HG02943 (cell line): Measurements from ENCODE around the gene IQCC.

Experiments used
- ATAC-seq: cut with Tn5 transposase; IDR thresholded peaks from one replicate; pipeline ENCODE4 v1.9.1; 2021; ENCODE audit warnings: mild to moderate bottlenecking, low read depth, moderate library complexity; ENCODE audit not compliant: unreplicated experiment

The IQCC gene

DNA sequence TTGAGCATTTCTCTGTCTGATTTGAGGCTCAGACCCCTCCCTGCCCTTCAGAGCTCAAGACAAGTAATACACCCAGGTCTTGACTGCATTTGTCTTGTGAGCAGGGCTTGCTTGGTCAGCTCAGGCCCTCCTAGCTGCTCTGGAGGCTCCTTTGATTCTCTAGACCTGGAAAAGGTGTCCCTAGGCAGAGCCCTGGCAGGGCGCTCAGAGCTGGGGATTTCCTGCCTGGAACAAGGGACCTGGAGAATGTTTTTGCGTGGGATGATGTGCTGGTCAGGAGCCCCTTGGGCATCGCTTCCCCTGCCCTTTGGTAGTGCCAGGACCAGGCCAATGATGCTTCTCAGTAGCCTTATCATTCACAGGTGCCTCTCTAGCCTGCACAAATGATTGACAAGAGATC lies 9.9 kb upstream of the IQCC start:
- ATAC-seq = no peak

DNA sequence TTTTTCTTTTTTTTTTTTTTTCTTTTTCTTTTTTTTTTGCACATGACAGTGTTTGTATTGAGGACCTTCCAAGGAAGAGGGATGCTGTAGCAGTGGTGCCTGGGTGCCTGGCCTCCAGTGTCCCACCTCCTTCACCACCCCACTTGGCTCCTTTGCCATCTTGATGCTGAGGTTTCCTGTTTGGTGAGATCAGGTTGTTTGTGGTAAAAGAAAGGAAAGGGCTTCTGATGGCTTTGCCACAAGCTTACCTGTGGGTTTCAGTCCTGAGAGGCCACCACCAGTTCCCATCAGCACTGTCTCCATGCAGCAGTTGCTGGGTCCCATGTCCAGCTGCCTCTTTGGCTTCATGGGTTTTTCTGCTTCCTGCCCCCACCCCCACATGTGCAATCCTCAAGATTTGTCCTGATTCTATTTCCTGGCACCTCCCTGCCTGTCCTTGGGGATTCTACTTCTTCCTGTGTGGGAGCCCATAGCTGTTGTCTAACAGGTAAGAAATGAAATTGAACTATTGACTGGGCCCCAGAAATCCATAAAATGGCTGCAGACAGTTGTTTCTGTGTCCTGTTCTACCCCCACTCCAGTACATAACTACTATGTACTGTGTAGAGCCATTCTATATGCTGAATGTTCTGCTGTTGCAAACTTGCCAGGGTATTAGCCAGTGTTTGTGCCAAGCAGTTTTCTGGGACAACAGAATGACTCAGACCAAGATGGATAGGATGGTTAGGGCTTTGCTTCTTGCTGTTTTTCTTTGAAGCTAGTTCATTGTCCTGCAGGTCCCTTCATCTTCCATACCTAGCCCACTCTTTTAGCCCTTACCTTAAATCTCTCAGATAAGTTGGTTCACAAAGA lies 9.3 kb upstream of the IQCC start:
- ATAC-seq = no peak

DNA sequence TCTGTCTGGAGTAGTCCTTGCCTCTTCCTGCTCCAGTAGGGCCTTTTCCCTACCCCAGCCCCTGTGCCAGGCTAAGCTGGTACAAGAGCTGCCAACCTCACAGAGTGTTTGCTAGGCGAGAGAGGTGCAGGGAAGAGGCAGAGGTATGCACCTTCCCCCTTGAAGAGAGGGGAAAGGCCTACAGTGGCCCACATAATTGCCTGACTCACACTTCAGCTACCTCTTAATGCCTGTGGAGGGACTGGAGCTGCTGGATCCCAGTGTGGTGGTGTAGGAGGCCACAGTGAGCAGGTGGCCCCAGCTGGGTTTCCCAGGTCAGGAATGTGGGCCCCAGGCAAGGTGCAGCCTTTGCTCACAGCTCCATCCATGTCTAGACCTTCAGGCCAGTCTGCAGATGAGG lies 8.4 kb upstream of the IQCC start:
- no peak for ATAC-seq

DNA sequence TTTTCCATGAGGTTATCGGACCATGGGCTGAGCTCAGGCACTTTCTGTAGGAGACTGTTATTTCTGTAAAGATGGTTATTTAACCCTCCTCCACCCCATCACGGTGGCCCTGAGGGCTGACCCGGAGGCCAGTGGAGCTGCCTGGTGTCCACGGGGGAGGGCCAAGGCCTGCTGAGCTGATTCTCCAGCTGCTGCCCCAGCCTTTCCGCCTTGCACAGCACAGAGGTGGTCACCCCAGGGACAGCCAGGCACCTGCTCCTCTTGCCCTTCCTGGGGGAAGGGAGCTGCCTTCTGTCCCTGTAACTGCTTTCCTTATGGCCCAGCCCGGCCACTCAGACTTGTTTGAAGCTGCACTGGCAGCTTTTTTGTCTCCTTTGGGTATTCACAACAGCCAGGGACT lies 7.6 kb upstream of the IQCC start:
- no peak for ATAC-seq

DNA sequence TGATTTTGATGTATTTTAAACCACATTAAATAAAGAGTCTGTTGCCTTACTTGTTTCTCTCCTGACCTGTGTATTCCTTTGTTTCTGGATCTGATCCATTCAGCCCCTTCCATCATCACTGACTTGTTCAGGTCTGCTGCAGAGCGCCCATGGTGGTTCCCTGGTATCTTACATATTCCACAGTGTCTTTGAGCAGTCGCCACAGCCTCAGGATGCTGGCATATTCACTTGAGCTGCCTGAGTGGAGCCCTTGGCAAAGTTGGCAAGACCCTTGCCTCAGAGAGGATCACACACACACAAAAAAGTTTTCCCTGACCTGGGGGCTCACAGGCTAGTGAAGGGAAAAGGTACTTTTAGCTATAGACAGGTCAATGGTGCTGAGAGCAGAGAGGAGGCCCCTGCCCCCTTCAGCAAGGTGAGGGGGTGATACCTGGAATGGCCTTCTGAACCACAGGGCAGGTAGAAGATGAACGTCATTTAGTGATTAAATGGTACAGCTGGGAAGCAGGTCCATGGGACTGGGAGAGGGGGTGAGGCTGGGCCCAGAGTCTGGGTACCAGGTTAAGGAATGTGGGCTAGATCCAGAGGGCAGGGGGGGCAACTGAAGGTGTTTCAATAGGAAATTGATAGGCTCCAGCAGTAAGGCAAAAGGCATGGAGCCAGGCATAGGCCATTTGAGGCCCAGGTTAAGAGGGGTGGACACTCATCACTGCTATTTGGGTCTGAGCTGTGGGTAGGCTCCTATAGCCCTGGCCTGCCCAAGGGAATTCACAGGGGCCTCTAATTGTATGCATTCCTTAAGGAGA lies 7.0 kb upstream of the IQCC start:
- ATAC-seq = no peak

DNA sequence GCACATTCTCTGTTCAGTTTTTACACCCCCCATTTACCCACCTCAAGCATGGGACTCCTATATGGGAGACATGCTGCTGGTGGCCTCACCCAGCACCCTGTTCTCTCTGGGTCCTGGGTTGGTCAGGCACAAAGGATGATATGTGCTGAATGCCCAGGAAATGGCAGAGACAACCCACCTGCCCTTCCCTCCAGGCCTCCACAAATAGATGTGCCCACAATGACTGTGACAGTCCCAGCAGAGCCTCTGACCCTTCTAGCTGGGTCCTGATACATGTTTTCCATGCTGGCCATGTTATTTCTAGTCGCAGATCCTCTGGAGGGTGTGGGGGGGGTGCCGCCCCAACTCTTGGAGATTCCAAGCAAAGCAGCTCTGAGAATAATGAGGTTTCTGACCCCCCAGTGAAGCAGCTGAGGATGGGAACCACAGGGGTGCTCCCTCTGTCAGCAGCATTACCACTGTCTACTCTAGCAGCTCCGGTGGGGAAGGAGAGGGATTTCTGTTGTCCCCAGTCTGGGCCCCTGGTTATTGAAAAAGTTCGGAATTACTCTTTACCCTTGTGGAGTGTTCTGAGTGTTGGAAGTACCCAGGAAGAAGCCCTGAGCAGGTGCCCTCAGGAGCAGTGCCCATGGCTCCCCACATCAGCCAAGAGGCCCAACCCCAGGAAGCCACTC lies 6.3 kb upstream of the IQCC start:
- ATAC-seq = no peak

DNA sequence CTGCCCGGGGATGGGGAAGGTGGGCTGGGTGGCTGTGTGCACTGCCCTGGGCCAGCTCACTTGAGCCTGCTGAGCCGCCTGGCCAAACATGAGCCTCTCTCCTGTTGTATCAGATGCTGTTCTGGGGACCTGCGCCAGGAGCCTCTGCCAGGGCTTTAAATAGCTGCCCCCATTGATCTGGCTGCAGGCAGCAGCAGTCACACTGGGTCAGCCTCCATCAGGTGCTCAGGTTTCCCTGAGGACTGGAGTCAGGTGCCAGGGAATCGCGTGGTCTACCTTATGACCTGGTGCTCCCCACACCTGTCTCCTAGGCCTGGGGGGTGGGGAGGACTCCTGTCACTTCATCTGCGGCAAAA lies 5.8 kb upstream of the IQCC start:
- ATAC-seq = no peak

DNA sequence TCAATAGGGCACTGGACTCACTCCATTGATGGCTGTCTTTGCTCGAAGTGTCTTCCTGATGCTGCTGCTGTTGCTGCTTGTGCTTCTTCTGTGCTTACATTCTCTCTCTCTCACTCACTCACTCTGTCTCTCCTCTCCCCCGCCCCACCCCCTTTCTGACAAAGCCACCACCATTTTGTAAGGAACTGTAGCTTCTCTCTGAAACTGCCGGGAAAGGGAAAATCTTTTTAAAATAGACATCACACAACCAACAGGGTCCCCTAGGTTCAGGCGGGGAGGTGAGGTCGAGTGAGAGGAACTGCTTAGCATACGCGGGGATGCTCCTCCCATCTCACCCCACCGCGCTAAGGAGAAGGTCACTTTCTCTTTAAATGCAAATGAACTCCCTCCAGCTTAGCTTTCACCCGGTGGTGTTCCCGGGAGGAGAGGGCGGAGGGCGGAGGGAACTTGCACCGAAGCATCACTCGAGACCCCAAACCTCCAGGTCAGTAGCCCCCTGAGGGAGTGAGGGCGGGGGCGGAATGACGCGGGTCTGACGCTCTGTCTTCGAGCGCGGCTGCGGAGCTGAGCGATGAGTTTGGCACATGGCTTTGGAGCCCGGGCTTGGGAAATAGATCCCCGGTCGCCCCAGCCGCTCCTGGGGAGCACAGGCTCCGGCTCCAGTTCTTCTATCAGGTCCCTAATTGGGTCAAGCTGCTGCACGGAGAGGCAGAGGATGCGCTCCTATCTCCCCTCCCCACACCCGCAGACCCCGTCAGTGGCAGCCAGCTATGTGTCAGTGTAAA lies 5.1 kb upstream of the IQCC start, which contains the start of gene CCDC28B:
CCDC28B (plus strand) TSS at position 370 of the 785 bp plus-strand sequence. CDS start 1,341 bp downstream, outside the sequence.
- no peak for ATAC-seq

DNA sequence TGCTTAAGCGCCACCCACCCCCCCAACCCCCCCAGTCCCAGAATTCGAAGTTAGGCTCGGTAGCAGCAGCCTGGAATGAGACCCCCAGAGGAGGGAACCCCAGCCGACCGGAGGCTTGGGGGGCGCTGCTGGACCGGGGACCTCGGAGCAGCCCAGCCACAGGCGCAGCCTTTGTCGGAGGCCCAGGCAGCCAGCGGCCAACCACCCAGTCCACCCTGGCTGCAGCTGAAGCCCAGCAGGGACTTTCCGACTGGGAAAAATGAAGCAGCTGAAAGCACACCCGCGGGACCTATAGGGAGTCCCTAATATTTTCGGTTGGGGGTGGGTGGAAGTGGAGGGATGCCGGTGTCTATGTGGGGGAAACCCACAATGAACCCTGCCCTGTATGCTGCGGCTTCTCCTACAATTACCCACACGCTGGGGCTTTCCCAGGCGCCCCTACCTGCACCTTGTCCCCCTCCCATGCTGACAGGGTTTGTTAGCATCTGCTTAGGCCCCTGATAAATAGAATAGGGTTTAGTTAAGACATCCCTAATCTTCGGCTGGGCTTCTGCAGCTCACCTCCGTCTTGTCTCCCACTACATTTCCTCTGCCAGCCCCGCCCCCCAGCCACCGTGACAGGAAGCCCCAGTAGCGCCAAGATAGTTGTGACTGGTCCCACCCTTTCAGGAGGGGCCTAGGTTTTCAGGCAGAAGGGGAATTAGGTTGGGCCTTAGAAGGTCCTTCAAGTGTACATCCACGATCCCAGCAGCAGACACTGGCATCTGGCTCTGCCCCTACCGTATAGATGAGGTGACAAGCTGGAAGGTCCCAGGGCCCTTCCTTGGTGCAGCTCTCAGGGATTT lies 4.2 kb upstream of the IQCC start:
- ATAC-seq = no peak

DNA sequence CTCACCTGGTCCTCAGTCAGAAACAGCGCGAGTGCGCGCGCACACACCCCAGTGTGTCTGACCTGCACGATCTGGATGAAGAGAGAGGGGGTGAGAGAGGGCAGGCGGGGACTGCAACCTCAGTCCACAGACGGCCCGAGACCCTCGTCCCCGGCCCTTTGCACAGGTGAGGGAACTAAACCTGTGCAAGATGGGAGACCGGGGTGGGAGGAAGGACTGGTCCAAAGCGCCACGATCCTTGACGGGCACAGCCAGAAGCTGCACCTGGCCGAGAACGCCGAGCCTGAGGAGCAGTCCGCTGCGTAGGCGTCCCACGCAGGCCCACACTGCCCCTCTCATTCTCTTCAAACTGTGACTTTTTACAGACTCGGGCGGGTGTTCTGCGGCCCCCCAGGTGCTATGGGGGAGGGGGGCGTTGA lies 519 bp upstream of the IQCC start:
- no peak for ATAC-seq

DNA sequence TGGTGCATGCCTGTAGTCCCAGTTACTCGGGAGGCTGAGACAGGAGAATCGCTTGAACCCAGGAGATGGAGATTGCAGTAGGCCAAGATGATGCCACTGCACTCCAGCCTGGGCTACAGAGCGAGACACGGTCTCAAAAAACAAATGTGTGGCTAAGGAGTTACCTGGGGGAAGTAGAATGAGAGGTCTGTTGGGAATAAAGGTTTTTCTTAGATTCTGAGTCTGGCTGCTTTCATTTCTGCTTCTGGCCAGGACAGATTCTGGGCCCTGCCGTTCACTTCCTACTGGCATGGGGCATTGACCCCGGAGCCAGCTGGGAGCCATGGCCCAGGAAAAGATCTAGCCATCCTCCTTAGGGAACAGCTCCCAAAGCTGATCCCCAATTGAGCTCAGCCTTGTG lies 3.0 kb downstream of the IQCC start:
- no peak for ATAC-seq

DNA sequence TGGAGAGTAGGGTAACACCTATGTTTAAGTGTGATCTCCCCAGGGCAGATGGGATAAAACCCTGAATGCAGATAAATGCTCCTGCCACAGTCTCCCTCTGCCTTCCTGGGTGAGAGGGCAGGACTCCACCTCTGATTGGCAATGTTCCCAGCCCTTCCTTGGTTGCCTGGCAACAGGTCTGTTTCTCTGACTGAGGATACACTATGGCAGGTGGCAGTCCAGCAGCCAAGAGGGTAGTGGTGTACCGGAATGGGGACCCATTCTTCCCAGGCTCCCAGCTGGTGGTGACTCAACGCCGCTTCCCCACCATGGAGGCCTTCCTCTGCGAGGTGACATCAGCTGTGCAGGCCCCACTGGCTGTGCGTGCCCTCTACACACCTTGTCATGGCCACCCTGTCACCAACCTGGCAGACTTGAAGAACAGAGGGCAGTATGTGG lies 3.4 kb downstream of the IQCC start, which contains the start of gene DCDC2B:
DCDC2B (plus strand) TSS at position 199 of the 438 bp plus-strand sequence; CDS start at position 204, 5 bp downstream.
- ATAC-seq = no peak

DNA sequence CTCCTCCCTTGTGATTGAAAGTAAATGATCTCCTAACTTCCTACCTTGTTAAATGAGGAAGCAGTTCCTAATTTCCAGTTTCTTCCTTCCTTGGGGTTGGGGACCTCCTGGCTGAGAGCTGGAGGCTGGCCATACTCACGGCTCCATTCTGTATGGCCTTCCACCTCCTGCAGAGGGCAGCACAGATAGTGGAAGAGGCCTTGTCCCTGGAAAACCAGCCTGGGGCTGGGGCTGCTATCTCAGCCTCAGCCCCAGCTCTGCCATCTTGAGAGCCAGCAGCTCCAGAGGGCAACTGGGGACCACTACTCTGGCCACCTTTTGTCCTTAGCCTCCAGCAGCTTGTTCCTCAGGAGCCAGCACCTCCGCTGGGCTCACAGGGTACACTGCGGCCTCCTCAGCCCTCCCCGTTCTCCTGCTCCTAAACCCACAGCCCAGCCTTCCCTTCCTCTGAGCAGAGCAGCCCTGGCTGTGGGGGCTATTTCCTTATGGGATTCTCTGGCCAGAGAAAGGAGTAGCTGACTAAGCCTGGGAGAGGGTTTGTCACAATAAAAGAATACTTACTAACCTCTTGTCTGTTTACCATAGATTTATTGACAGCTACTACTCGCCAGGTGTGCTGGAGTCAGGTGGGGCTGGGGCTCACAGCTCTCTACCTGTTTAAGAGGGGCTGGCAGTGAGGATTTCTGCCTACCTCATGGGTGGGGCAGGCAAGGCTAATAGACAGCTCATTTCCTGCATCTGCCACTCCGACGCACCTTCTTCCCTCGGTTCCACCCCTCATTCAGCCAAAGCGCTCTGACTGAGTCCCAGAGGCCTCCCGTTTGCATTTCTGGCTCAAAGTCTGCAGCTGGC lies 10.4 kb downstream of the IQCC start:
- no peak for ATAC-seq

DNA sequence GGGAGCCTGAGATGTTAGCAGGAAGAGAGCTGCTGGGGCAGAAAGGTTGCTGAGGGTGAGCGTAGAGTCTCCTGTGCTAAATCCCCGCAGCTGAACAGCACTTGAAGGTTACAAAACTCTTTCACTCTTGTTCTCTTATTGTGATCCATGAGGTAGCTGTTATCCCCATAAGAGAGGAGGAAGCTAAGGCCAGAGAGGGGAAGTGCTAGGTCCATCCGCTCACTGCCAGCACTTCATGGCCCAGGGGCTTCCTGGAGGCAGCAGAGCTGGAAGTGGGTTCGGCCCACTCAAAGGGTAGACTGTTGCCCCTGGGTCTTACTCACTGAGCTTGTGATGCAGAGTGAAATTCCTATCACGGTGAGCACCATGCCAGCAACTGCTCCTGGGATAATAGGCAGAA lies 11.1 kb downstream of the IQCC start:
- no peak for ATAC-seq

DNA sequence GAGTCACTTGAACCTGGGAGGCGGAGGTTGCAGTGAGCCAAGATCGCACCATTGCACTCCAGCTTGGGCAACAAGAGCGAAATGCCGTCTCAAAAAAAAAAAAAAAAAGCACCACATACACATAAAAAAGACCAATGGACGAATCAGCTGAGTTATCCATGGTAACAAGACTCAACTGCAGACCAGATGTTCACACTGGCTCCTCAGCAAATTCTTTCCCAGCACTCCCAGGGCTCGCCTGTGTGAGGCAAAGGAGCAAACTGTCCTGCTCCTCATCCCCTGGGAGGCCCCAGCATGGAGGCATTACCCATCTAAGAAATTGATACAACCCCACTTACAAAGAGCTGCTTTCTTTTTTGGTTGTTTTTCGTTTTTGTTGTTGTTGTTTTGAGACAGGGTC lies 13.6 kb downstream of the IQCC start:
- no peak for ATAC-seq

DNA sequence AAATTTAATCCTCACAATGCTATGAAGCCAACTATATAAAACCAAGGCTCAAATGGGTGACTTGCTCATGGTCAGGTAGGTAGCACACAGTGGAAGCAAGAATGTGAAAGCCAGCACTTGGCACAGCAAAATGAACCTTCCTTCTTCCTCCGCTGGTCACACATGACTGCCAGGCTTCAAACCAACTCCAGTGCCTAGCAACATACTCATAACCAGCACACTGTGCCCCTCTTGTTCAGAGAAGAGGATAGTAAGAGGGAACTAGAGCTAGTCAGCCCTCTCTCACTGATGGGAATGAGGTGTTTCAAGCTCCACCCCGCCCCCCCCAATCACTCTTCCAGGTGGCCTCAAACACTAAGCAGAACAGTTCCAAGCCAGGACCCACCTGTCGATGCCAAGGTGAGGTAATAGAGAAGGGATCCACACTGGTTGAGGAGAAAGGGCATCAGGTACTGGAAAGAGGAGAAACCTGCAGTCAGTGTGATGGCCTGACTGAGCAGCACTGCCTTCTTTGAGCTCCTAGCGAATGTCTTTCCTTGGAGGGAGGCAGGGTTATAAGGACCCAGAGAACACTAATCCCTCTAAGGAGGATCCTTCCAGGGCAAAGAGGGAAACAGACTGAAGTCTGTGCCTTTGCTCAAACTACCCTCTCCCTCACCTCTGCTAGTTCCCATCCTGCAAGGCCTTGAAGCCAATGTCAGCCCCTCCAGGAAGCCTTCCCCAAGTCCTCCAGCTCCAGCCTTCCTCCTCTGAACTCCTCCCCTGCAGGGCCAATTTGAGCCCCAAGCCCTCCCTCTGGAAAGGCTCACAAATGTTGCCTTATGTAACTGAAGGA lies 15.5 kb downstream of the IQCC start:
- no peak for ATAC-seq

DNA sequence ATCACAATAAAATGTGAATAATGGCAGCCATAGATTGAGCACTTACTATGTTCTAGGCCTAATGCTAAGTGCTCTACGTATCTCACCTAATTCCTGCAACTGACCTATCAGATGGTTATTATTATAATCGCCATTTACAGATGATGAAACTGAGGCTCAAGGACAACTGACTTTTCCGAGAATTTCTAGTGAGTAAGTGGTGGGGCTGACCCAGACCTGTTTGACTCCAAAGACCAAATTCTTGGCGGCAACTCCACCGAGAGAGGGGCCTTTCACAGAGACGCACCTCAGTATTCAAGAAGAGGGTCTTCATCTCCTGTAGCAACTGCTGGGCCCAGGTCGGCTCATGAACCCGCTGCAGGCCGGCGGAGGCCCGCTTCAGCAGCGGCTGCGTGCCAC lies 16.1 kb downstream of the IQCC start:
- no peak for ATAC-seq
